ENCODE measurements around the gene DCC.

DCC gene, protein sequence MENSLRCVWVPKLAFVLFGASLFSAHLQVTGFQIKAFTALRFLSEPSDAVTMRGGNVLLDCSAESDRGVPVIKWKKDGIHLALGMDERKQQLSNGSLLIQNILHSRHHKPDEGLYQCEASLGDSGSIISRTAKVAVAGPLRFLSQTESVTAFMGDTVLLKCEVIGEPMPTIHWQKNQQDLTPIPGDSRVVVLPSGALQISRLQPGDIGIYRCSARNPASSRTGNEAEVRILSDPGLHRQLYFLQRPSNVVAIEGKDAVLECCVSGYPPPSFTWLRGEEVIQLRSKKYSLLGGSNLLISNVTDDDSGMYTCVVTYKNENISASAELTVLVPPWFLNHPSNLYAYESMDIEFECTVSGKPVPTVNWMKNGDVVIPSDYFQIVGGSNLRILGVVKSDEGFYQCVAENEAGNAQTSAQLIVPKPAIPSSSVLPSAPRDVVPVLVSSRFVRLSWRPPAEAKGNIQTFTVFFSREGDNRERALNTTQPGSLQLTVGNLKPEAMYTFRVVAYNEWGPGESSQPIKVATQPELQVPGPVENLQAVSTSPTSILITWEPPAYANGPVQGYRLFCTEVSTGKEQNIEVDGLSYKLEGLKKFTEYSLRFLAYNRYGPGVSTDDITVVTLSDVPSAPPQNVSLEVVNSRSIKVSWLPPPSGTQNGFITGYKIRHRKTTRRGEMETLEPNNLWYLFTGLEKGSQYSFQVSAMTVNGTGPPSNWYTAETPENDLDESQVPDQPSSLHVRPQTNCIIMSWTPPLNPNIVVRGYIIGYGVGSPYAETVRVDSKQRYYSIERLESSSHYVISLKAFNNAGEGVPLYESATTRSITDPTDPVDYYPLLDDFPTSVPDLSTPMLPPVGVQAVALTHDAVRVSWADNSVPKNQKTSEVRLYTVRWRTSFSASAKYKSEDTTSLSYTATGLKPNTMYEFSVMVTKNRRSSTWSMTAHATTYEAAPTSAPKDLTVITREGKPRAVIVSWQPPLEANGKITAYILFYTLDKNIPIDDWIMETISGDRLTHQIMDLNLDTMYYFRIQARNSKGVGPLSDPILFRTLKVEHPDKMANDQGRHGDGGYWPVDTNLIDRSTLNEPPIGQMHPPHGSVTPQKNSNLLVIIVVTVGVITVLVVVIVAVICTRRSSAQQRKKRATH (N-terminal part only)

DNA sequence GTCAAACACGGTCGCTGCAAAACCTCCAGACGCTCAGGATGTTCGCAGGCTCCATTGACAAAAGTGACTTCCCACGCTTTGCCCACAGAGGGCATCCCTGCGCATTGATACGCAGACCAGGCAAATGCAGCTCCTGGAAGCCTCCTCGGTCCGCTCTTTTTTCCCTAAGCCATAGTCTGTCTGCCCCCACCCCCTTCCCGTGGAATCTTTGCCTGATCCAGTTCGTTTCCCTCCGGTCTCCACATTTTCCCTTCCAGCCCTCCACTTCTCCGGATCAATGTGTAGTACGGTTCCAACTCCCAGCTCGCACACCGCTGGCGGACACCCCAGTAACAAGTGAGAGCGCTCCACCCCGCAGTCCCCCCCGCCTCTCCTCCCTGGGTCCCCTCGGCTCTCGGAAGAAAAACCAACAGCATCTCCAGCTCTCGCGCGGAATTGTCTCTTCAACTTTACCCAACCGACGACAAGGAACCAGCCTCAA lies at the start of gene DCC:
Gene DCC, plus strand, starts transcription at position 307 of the 481 bp plus-strand sequence. CDS start 591 bp downstream, outside the sequence.
- DNase-seq (ENCODE audit: low read depth), result no peak

DNA sequence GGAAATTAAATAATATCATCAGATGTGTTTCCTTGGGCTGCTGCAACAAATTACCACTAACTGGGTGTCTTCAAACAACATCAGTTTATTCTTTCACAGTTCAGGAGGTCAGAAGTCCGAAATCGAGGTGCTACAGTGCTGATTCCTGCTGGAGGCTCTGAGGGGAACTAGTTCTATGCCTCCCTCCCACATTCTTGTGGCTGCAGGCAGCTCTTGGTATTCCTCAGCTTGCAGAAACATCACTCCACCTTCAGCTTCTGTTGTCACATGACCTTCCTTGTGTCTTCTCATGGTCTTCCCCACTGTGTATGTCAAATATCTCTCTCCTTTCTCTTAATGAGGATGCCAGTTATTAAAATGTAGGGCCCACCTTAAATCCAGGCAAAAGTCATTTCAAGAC lies 29.3 kb upstream of the DCC start:
- DNase-seq (ENCODE audit: low read depth), result no peak

DNA sequence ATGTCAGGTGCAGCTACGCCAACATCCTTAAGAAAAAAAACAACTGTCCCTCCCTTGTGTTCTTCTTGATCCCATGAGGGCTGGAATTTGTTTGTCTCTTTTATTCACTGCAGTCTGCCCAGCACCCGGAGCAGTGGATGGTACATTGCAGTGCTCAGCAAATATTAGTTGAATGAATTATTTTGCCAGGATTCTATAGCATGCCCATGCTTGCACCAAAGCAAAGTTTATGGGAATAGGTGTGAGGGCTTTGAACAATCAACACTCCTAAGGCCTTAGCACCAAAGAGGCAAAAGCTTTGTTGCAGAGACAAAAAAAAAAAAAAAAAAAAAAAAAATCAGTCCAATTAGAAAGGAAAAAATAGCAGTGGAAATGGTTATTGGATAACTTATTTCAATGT lies 28.7 kb upstream of the DCC start:
- no peak for DNase-seq (ENCODE audit: low read depth)

- no peak for DNase-seq (ENCODE audit: low read depth)
These were observed 27.7 kb upstream of the DCC start for GRCh38 chr18:52312346-52312745.

GRCh38 chr18:52313213-52313612 lies 26.8 kb upstream of the DCC start:
- DNase-seq (ENCODE audit: low read depth), result no peak

DNA sequence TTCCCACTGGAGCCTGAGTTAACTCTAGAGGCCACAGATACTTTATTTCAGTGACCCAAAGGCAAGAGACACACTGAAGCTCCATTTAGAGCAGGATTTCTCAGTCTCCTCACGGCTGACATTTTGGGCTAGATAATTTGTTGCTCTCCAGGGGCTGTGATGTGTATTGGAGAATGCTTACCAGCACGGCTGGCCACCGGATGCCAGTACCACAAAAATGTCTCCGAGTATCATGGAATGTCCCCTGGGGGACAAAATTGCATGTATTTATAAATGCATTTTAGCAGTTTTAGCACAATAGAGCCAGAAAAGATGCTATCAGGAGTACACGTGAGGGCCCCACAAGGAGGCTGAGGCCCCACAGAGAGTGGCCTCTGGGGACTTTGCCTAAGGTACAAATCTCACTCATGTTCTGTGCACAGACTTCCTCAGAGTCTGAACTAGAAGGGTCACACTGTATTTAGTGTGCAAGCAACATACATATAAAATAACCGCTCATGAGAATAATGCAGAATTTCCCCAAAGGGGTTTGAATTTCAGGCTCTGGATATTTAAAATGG lies 20.5 kb upstream of the DCC start:
- DNase-seq (ENCODE audit: low read depth), result no peak

DNA sequence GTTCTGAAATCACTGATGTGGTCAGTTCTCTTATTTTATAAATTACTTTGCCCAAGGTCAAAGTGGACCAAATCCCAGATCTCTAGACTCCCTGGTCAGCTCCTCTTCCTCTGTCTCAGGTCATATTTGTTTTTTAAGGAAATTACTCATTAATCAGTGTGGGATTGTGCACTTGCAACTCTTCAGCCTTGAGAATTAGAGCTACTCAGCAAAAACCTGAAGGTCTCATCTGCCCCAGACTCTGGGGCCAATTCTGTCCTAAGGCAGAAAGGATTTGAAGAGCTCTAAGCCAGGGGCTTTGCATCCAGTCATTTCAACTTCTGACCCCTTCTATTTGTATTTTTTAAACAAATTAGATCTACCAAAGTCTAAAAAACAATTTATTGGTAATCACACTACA lies 17.7 kb upstream of the DCC start:
- DNase-seq (ENCODE audit: low read depth), result no peak

DNA sequence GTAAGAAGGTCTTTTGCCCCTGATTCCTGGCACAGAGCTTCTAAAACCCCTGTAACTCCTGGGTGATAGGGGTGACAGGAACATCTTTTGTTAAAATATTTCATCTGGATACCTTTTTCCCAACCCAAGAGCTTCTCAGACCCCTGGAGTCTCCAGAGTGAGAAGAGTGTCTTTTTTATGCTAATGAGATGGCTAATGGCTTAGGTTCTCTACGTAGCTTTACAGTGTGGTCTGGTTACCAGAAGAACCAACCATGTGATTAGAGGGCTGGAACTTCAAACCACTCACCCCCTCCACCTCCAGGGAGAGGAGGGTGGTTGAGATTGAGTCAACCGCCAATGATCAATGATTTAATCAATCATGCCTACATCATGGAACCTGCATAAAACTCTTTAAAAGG lies 16.2 kb upstream of the DCC start:
- no peak for DNase-seq (ENCODE audit: low read depth)

DNA sequence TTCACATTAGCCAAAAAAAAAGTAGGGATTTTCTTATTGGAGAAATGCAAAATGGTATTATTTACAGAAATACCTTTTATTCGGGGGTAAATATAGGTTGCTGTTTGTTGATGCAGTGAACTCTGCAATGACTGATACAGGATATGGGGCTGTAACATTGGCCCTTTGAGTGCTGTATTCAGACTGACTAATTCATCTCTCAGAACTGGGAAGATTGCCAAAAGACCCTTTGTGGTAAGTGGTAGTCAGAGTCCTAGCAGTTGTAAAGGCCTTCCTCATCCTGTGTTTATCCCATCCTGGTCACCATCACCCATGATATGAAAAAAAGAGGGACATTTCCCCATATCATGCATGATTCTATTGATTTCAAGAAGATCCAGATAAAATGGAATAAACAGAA lies 14.0 kb upstream of the DCC start:
- DNase-seq (ENCODE audit: low read depth), result no peak

DNA sequence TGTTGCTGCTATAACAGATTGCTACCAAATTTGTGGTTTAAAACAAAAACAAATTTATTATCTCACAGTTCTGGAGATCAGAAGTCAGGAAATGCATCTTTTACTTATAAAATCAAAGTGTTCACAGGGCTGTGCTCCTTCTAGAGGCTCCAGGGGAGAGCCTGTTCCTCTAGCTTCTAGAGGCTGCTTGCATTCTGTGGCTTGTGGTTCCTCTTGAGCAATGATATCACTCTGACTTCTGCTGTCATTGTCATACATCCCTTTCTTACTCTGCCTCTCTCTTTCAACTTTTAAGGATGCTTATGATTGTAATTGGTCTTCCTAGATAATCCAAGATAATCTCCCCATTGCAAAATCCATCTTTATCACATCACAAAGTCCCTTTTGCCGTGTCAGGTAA lies 6.1 kb upstream of the DCC start:
- no peak for DNase-seq (ENCODE audit: low read depth)

DNA sequence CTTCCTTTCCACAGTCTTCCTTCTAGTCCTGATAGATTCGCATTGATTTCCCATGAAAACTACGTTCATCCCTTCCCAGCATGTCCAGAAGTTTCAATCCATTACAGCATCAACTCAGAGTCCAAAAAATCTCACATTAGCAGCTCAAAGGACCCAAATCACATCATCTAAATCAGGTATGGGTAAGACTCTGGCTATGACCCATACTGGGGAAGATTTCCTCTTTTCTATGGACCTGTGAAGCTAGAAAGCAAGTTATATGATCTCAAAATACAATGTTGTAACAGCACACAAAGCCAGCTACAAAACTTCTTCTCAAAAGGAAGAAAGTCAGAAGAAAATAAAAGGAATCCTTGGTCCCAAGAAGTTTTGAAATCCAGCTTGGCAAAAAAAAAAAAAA lies 5.7 kb upstream of the DCC start:
- no peak for DNase-seq (ENCODE audit: low read depth)

- no peak for DNase-seq (ENCODE audit: low read depth)
These were observed 5.1 kb upstream of the DCC start for GRCh38 chr18:52334896-52335295.

GRCh38 chr18:52337276-52337675 lies 2.7 kb upstream of the DCC start:
- DNase-seq (ENCODE audit: low read depth), result no peak

DNA sequence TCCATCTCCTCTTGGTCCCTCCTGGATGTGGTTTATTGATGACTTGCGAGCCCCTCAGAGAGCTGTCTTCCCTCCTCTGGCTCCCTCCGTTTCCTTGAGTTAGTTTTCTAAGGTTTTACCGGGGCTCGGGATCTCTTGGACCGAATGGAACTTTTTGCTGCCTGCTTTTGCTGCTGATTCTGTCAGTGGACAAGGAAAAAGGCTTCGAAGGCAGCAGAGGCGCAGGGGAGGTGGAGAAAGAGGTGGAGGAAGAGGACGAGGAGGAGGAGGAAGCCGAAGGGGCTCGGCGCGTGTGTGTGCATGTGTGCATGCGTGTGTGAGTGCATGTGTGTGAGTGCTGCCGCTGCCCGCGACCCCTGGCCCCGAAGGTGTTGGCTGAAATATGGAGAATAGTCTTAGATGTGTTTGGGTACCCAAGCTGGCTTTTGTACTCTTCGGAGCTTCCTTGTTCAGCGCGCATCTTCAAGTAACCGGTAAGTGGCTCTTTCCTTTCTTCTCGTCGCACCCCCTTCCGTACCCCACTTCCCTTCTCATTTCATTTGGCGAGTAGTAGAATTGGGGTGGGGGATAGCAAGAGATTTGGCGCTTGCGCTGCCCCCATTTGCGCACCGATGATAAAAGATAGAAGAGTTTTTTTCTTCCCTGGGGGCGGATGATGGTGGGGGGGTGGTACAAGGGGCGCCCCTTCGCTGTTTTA lies 557 bp downstream of the DCC start:
- no peak for DNase-seq (ENCODE audit: low read depth)

DNA sequence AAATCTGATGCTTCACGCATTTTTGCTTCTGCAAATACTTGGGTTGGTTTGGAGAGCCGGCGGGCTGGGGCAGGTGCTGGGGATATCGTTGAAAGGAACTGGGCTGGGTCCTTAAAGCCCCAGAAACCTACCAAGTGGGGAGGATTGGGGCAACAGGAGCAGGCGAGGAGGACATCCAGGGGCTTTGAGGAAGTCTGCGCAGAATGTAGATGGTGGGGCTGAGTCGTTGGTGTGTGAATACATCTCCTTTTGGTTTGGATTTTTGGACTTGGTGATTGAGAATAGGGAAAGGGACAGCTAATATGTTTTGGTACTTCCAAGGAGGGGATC lies 1.1 kb downstream of the DCC start:
- no peak for DNase-seq (ENCODE audit: low read depth)

- no peak for DNase-seq (ENCODE audit: low read depth)
These were observed 1.8 kb downstream of the DCC start for GRCh38 chr18:52341608-52342381.

DNA sequence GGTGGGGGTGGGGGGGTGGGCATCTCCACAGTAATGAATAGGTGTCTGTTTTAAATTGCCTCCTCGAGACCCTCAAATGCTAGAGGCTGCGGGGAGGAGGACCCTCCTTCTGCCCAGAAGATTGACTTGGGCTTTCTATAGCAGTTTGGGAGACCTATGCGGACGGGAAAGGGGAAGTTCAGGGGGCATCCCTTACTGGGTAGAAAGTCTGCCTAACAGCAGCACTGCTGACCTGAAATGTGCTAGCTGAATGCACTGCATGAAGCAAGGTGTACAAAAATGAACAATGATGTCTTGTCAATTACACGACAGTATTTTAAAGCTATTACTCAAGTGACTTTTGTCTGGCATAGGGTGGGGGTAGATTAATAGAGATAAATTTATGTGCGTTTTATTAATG lies 2.5 kb downstream of the DCC start:
- no peak for DNase-seq (ENCODE audit: low read depth)

GRCh38 chr18:52343138-52343537 lies 3.1 kb downstream of the DCC start:
- DNase-seq (ENCODE audit: low read depth), result no peak

- no peak for DNase-seq (ENCODE audit: low read depth)
These were observed 3.8 kb downstream of the DCC start for GRCh38 chr18:52343731-52344340.

GRCh38 chr18:52344881-52345280 lies 4.9 kb downstream of the DCC start:
- no peak for DNase-seq (ENCODE audit: low read depth)

DNA sequence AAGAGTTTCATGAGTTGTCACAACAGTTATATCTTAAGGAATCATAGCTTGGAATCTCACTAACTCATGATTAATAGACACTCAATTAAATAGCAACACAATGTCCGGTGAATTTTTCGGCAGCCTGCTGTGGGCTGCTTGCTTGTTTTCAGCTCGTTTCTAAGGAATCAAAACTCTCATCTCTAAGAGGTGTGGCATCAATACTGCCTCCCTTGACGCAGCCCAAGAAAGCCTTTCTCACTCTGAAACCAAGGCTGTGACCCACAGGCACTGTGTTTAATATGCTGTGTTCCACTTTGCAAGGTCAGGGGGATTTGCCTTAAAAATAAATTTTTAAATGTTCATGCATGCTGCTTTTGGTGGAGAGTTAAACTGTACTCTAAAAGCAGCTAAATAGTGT lies 5.4 kb downstream of the DCC start:
- no peak for DNase-seq (ENCODE audit: low read depth)
